Effector memory CD4-positive, alpha-beta T cell (primary cell): Measurements from ENCODE around the gene TRAPPC6A.

ENCODE experiments used
- DNase-seq, 3 donors: peaks; one replicate each; pipeline ENCODE4 v3.0.0-alpha.2; 2020
- H3K27ac ChIP-seq: 2 replicates; pipeline ENCODE4 v1.7.0; 2013; ENCODE audit warnings: mild to moderate bottlenecking, low read length, moderate library complexity; ENCODE audit not compliant: insufficient read depth, poor library complexity, severe bottlenecking
- H3K27me3 ChIP-seq: replicated peaks from 2 replicates; pipeline ENCODE4 v1.7.0; 2013; ENCODE audit warnings: mild to moderate bottlenecking, low read length; ENCODE audit not compliant: insufficient read depth, control insufficient read depth, poor library complexity, severe bottlenecking
- H3K36me3 ChIP-seq: 2 replicates; pipeline ENCODE4 v1.7.0; 2013; ENCODE audit warnings: mild to moderate bottlenecking, low read length, moderate library complexity; ENCODE audit not compliant: control insufficient read depth, insufficient read depth
- H3K4me1 ChIP-seq: 2 replicates; pipeline ENCODE4 v1.7.0; 2013; ENCODE audit warnings: low read length, mild to moderate bottlenecking; ENCODE audit not compliant: control insufficient read depth, insufficient read depth, poor library complexity, severe bottlenecking
- H3K4me3 ChIP-seq: 2 replicates; pipeline ENCODE4 v1.7.0; 2013; ENCODE audit warnings: low read length, low read depth, mild to moderate bottlenecking; ENCODE audit not compliant: insufficient read depth, poor library complexity, severe bottlenecking
- H3K9me3 ChIP-seq: 2 replicates; pipeline ENCODE4 v1.7.0; 2013; ENCODE audit warnings: mild to moderate bottlenecking, low read length, moderate library complexity; ENCODE audit not compliant: control insufficient read depth

Gene TRAPPC6A

GRCh38 chr19:45215391-45216191 is 37.6 kb upstream of the TRAPPC6A start:
- Histone ChIP-seq H3K4me1 (no peaks in the 10 kb centered on the region), H3K27ac (no peak overlapping the region), H3K9me3 (no peaks in the 10 kb centered on the region), H3K27me3 (peaks cover 3% of the 10 kb centered on the region), H3K4me3 (no peak overlapping the region), H3K36me3 (no peaks in the 10 kb centered on the region)
- DNase-seq, result no peak

- Histone ChIP-seq H3K4me1 (no peaks in the 10 kb centered on the region), H3K36me3 (no peaks in the 10 kb centered on the region), H3K27me3 (peaks cover under 1% of the 10 kb centered on the region), H3K27ac (no peak overlapping the region), H3K9me3 (no peaks in the 10 kb centered on the region), H3K4me3 (no peak overlapping the region)
- no peak for DNase-seq
These were observed 35.0 kb upstream of the TRAPPC6A start for GRCh38 chr19:45213031-45213430.

- Histone ChIP-seq H3K27me3 (no peaks in the 10 kb centered on the region), H3K4me1 (no peaks in the 10 kb centered on the region), H3K36me3 (no peaks in the 10 kb centered on the region)
These were observed 33.8 kb upstream of the TRAPPC6A start for GRCh38 chr19:45211751-45212381.

GRCh38 chr19:45206328-45206727 is 28.3 kb upstream of the TRAPPC6A start:
- H3K27ac ChIP-seq, result no peak overlapping the region
- DNase-seq, result no peak

More at GRCh38 chr19:45211751-45212381, 33.8 kb upstream of the TRAPPC6A start:
- no peak for DNase-seq
- H3K27ac ChIP-seq, result no peak overlapping the region
- no peaks in the 10 kb centered on the region for H3K9me3 ChIP-seq
- no peak overlapping the region for H3K4me3 ChIP-seq

DNA sequence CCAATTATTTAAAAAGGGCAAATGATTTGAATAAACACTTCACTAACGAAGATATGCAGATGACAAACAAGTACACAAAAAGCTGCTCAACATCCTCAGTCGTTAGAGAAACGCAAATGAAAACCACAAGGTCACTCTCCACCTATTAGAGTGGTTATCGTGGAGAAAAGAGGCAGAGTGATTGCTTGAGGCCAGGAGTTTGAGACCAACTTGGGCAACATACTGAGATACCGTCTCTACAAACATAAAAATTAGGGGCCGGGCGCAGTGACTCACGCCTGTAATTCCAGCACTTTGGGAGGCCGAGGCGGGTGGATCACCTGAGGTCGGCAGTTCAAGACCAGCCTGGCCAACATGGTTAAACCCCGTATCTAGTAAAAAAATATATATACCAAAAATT is 27.8 kb upstream of the TRAPPC6A start:
- H3K4me1 ChIP-seq, result no peaks in the 10 kb centered on the region
- no peaks in the 10 kb centered on the region for H3K36me3 ChIP-seq
- H3K27me3 ChIP-seq, result no peaks in the 10 kb centered on the region
- no peak overlapping the region for H3K27ac ChIP-seq
- no peak overlapping the region for H3K4me3 ChIP-seq
- no peak for DNase-seq
- H3K9me3 ChIP-seq, result no peaks in the 10 kb centered on the region

More at GRCh38 chr19:45206328-45206727, 28.3 kb upstream of the TRAPPC6A start:
- Histone ChIP-seq H3K4me3 (no peak overlapping the region), H3K4me1 (no peaks in the 10 kb centered on the region), H3K36me3 (no peaks in the 10 kb centered on the region), H3K9me3 (no peaks in the 10 kb centered on the region), H3K27me3 (no peaks in the 10 kb centered on the region)

DNA sequence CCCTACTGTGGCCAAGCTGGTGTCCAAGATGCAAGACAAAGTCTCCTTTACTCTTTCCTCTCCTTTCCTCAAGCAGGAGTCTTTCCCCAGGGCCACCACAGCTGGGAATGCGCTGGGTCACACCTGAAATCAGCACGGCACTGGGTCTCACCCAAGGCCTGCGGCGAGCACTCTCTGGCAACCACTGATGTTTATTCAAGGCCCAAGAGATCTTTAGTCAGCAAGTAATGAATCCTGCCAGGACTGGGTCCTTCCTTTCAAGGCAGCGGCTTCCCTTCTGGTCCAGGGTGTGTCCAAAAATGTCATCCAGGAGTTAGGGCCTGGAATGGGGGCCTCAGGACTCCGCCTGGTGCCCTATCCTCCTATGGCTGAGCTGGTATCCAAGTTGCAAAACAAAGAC is 24.6 kb upstream of the TRAPPC6A start:
- no peaks in the 10 kb centered on the region for H3K9me3 ChIP-seq
- H3K36me3 ChIP-seq, result no peaks in the 10 kb centered on the region

GRCh38 chr19:45200568-45200967 is 22.5 kb upstream of the TRAPPC6A start:
- H3K4me3 ChIP-seq, result no peak overlapping the region

More for the DNA sequence above, 24.6 kb upstream of the TRAPPC6A start:
- Histone ChIP-seq H3K27me3 (no peaks in the 10 kb centered on the region), H3K4me1 (no peaks in the 10 kb centered on the region), H3K4me3 (no peak overlapping the region), H3K27ac (no peak overlapping the region)
- DNase-seq, result no peak

DNA sequence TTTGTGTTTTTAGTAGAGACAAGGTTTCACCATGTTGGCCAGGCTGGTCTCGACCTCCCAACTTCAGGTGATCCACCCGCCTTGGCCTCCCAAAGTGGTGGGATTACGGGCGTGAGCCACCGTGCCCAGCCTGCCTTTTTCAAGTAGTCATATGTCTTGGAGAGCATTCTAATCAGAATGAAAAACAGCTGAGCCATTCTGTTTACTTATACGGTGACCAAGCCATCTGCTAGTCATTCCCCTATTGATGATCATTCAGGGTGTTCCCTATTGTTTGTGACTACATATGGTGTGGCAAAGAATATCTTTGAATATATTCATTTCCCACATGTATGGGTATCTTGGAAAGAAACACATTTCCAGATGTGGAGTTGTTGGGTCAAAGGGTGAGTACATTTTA is 17.7 kb upstream of the TRAPPC6A start:
- no peaks in the 10 kb centered on the region for H3K36me3 ChIP-seq
- H3K4me1 ChIP-seq, result no peaks in the 10 kb centered on the region
- no peaks in the 10 kb centered on the region for H3K9me3 ChIP-seq
- no peak overlapping the region for H3K4me3 ChIP-seq
- H3K27me3 ChIP-seq, result no peaks in the 10 kb centered on the region
- DNase-seq, result no peak
- no peak overlapping the region for H3K27ac ChIP-seq

More at GRCh38 chr19:45200568-45200967, 22.5 kb upstream of the TRAPPC6A start:
- H3K27me3 ChIP-seq, result no peaks in the 10 kb centered on the region
- H3K27ac ChIP-seq, result no peak overlapping the region
- no peaks in the 10 kb centered on the region for H3K36me3 ChIP-seq
- H3K4me1 ChIP-seq, result no peaks in the 10 kb centered on the region
- no peaks in the 10 kb centered on the region for H3K9me3 ChIP-seq
- DNase-seq, result no peak

DNA sequence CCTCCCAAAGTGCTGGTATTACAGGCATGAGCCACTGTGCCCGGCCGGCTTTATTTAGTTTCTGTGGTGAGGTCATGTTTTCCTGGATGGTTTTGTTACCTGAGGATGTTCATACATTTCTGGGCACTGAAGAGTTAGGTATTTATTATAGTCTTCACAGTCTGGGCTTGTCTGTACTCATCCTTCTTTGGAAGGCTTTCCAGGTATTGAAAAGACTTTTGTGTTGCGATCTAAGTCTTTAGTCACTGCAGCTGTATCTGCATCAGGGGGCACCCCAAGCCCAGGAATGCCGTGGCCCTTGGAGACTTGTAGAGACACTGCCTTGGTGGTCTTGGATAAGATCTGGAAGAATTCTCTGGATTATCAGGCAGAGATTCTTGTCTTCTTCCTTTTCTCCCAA is 13.3 kb upstream of the TRAPPC6A start:
- Histone ChIP-seq H3K36me3 (no peaks in the 10 kb centered on the region), H3K4me3 (no peak overlapping the region), H3K27me3 (no peaks in the 10 kb centered on the region), H3K9me3 (no peaks in the 10 kb centered on the region), H3K27ac (no peak overlapping the region), H3K4me1 (peaks cover 5% of the 10 kb centered on the region)
- DNase-seq, result no peak

GRCh38 chr19:45189971-45190370 is 11.9 kb upstream of the TRAPPC6A start:
- Histone ChIP-seq H3K4me1 (peaks cover 5% of the 10 kb centered on the region), H3K36me3 (no peaks in the 10 kb centered on the region), H3K4me3 (no peak overlapping the region), H3K9me3 (no peaks in the 10 kb centered on the region), H3K27me3 (no peaks in the 10 kb centered on the region), H3K27ac (no peak overlapping the region)
- DNase-seq, result no peak
